Endodermal cell (in vitro differentiated cells): Measurements from ENCODE around the gene PTPN1. TPM values are rescaled to one million over a fixed set of nuclear protein-coding genes. Genes with fewer than 3 reads are reported as not detected.
"Not testable (repeated sequence)": the region's sequence is repeated elsewhere in the genome, so short reads cannot be mapped to it uniquely, and the experiment has no call there.

Experiments used
- DNase-seq: peaks from one replicate; pipeline ENCODE4 v3.0.0-alpha.2; 2017
- H3K27ac ChIP-seq: 2 replicates; pipeline ENCODE4 v1.5.1; 2013; ENCODE audit warnings: mild to moderate bottlenecking, low read depth, low read length, moderate library complexity
- H3K27me3 ChIP-seq: 2 replicates; pipeline ENCODE4 v1.6.1; 2013; ENCODE audit warnings: mild to moderate bottlenecking, low read length, moderate library complexity; ENCODE audit not compliant: insufficient read depth, control insufficient read depth, poor library complexity, severe bottlenecking
- H3K36me3 ChIP-seq: 2 replicates; pipeline ENCODE4 v1.7.0; 2013; ENCODE audit warnings: mild to moderate bottlenecking, low read length, moderate library complexity; ENCODE audit not compliant: control insufficient read depth, insufficient read depth
- H3K4me1 ChIP-seq: one replicate; pipeline ENCODE4 v1.7.0; 2013; ENCODE audit warnings: low read length; ENCODE audit not compliant: control insufficient read depth, insufficient read depth
- H3K4me3 ChIP-seq: 2 replicates; pipeline ENCODE4 v1.5.1; 2013; ENCODE audit warnings: mild to moderate bottlenecking, low read length, moderate library complexity
- H3K9ac ChIP-seq: 2 replicates; pipeline ENCODE4 v1.6.1; 2013; ENCODE audit warnings: mild to moderate bottlenecking, low read length, moderate library complexity; ENCODE audit not compliant: poor library complexity, severe bottlenecking; ENCODE audit errors: extremely low read depth
- H3K9me3 ChIP-seq: 2 replicates; pipeline ENCODE4 v1.6.1; 2013; ENCODE audit warnings: mild to moderate bottlenecking, low read length, moderate library complexity; ENCODE audit not compliant: control insufficient read depth
- H3K27ac Mint-ChIP-seq: 2 replicates; pipeline ENCODE4 v1.8.0; 2020; ENCODE audit warnings: mixed read lengths
- H3K27me3 Mint-ChIP-seq: 2 replicates; pipeline ENCODE4 v1.8.0; 2021; ENCODE audit warnings: mild to moderate bottlenecking, mixed read lengths; ENCODE audit not compliant: insufficient read depth
- H3K36me3 Mint-ChIP-seq: 2 replicates; pipeline ENCODE4 v1.8.0; 2020; ENCODE audit warnings: low read depth, mixed read lengths
- H3K4me1 Mint-ChIP-seq: 2 replicates; pipeline ENCODE4 v1.8.0; 2020; ENCODE audit warnings: mixed read lengths
- H3K4me3 Mint-ChIP-seq: 2 replicates; pipeline ENCODE4 v1.8.0; 2020; ENCODE audit warnings: mild to moderate bottlenecking, moderate library complexity, mixed read lengths
- H3K9me3 Mint-ChIP-seq: 2 replicates; pipeline ENCODE4 v1.8.0; 2020; ENCODE audit warnings: mild to moderate bottlenecking, mixed read lengths
- CTCF ChIP-seq: fragments of 200-600 bp; sonication (generic); conservative IDR thresholded peaks from 2 replicates; pipeline ENCODE4 v1.5.0; 2021; ENCODE audit warnings: antibody characterized with exemption, mild to moderate bottlenecking
- WGBS, 2 experiments: methylation state at CpG; one replicate each; pipeline versions ENCODE4 v1.1.5 to v1.1.7; 2013; ENCODE audit warnings: missing lambda C conversion rate in 2 of 2, mixed read lengths in 1 of 2; ENCODE audit not compliant: insufficient coverage in 1 of 2, insufficient read length in 1 of 2; 5-methylcytosine and 5-hydroxymethylcytosine counted together
- total RNA-seq, 2 donors: library from RNA; stranded (reverse); fragmentation: NEBNext Ultra II Directional in 1 of 2; extraction: Animal tissue kit (Norgen Biotek cat#: 25700) in 1 of 2; gene quantifications; 2 replicates in 1 of 2; 3 replicates in 1 of 2; pipeline ENCODE4 v1.2.1, GENCODE V29; 2021

The PTPN1 gene
- total RNA-seq, 2 donors from 2014 or later = 25.4 to 28.7 TPM

DNA sequence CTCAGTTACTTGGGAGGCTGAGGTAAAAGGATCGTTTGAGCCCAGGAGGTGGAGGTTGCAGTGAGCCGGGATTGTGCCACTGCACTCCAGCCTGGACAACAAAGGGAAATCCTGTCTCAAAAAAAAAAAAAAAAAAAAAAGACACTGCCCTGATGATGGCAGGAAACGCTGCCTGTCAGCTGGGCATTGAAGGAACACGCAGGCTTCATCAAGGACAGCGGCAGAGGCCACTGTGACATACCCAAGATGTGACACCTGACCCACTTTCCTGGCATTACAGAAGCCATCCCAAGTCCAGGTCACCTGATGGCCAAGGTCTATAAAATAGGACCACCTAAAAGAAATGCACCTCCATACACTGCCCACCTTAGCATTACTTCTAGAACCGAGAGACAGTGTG is 105.2 kb downstream of the PTPN1 start:
- peaks cover under 1% of the 10 kb centered on the region for H3K4me1 Mint-ChIP-seq
- H3K27me3 ChIP-seq = no peaks in the 10 kb centered on the region
- H3K4me1 ChIP-seq = no peaks in the 10 kb centered on the region
- H3K36me3 ChIP-seq = no peaks in the 10 kb centered on the region
- H3K9me3 Mint-ChIP-seq = no peaks in the 10 kb centered on the region
- no peak overlapping the region for H3K4me3 ChIP-seq
- no peak overlapping the region for H3K4me3 Mint-ChIP-seq
- no peak overlapping the region for H3K27ac Mint-ChIP-seq
- TF ChIP-seq CTCF = no peak
- H3K27ac ChIP-seq = no peak overlapping the region
- H3K9ac ChIP-seq = no peak overlapping the region
- no peaks in the 10 kb centered on the region for H3K27me3 Mint-ChIP-seq
- no peaks in the 10 kb centered on the region for H3K36me3 Mint-ChIP-seq
- 87 to 91% methylated on average over 6 of the region's 6 CpGs for WGBS, 2 experiments
- DNase-seq = no peak
- no peaks in the 10 kb centered on the region for H3K9me3 ChIP-seq

- Histone ChIP-seq H3K9me3 (peaks cover 10% of the 10 kb centered on the region), H3K27ac (no peak overlapping the region), H3K4me1 (no peaks in the 10 kb centered on the region), H3K9ac (no peak overlapping the region), H3K27me3 (no peaks in the 10 kb centered on the region), H3K36me3 (no peaks in the 10 kb centered on the region), H3K4me3 (no peak overlapping the region)
- H3K36me3 Mint-ChIP-seq = no peaks in the 10 kb centered on the region
- no peak overlapping the region for H3K4me3 Mint-ChIP-seq
- DNase-seq = no peak
- H3K27ac Mint-ChIP-seq = no peak overlapping the region
- TF ChIP-seq CTCF = no peak
- H3K27me3 Mint-ChIP-seq = no peaks in the 10 kb centered on the region
- no peaks in the 10 kb centered on the region for H3K4me1 Mint-ChIP-seq
- WGBS, 2 experiments = 91 to 94% methylated on average over 4 to 5 of the region's 5 CpGs
- H3K9me3 Mint-ChIP-seq = peaks cover 12% of the 10 kb centered on the region
Observed at GRCh38 chr20:50617022-50617421, 106.8 kb downstream of the PTPN1 start.

- no peaks in the 10 kb centered on the region for H3K36me3 Mint-ChIP-seq
- TF ChIP-seq CTCF = no peak
- no peaks in the 10 kb centered on the region for H3K27me3 ChIP-seq
- H3K27me3 Mint-ChIP-seq = no peaks in the 10 kb centered on the region
- H3K9me3 ChIP-seq = peaks cover 10% of the 10 kb centered on the region
- no peak overlapping the region for H3K4me3 Mint-ChIP-seq
- H3K9ac ChIP-seq = no peak overlapping the region
- no peaks in the 10 kb centered on the region for H3K4me1 ChIP-seq
- H3K4me1 Mint-ChIP-seq = no peaks in the 10 kb centered on the region
- no peak overlapping the region for H3K27ac ChIP-seq
- DNase-seq = no peak
- no peak overlapping the region for H3K4me3 ChIP-seq
- H3K36me3 ChIP-seq = no peaks in the 10 kb centered on the region
- peaks cover 12% of the 10 kb centered on the region for H3K9me3 Mint-ChIP-seq
- WGBS, 2 experiments = 89 to 96% methylated on average over 1 of the region's 1 CpG
- peak overlapping the region; percentile 90 for H3K27ac Mint-ChIP-seq
Observed at GRCh38 chr20:50618537-50618936, 108.4 kb downstream of the PTPN1 start.

GRCh38 chr20:50620459-50620858 is 110.3 kb downstream of the PTPN1 start:
- not testable (repeated sequence) for DNase-seq, H3K9ac ChIP-seq, H3K27me3 ChIP-seq, H3K4me3 ChIP-seq, H3K4me1 Mint-ChIP-seq, H3K27ac Mint-ChIP-seq, H3K4me1 ChIP-seq, H3K27ac ChIP-seq, H3K4me3 Mint-ChIP-seq, H3K36me3 Mint-ChIP-seq, H3K27me3 Mint-ChIP-seq, H3K9me3 ChIP-seq, H3K36me3 ChIP-seq
- peaks cover 12% of the 10 kb centered on the region for H3K9me3 Mint-ChIP-seq
- 96 to 99% methylated on average over 8 to 9 of the region's 9 CpGs for whole genome bisulfite sequencing, 2 experiments
